GM19035 (cell line): ENCODE results near the gene HOMER2.
"Not testable (repeated sequence)": the region's sequence is repeated elsewhere in the genome, so short reads cannot be mapped to it uniquely, and the experiment has no call there.

Source experiments
- ATAC-seq: cut with Tn5 transposase; IDR thresholded peaks from one replicate; pipeline ENCODE4 v1.9.1; 2021; ENCODE audit not compliant: unreplicated experiment

Gene HOMER2

DNA sequence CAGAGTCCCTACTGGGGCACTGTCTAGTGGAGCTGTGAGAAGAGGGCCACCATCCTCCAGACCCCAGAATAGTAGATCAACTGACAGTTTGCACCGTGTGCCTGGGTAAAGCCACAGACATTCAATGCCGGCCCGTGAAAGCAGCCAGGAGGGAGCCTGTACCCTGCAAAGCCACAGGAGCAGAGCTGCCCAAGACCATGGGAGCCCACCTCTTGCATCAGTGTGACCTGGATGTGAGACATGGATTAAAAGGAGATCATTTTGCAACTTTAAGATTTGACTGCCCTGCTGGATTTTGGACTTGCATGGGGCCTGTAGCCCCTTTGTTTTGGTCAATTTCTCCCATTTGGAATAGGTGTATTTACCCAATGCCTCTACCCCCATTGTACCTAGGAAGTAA is 86.5 kb downstream of the HOMER2 start:
- ATAC-seq, result not testable (repeated sequence)

DNA sequence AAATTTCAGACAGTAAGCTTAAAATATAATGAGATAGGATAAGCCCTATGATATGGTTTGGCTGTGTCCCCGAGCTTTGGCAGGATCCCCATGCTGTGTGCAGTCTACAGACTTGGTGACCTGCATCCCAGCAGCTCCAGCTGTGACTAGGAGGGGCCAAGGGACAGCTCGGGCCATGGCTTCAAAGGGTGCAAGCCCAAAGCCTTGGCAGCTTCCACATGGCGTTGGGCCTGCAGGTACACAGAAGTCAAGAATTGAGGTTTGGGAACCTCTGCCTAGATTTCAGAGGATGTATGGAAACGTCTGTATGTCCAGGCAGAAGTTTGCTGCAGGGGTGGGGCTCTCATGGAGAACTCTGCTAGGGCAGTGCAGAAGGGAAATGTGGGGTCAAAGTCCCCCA is 86.9 kb downstream of the HOMER2 start:
- not testable (repeated sequence) for ATAC-seq

DNA sequence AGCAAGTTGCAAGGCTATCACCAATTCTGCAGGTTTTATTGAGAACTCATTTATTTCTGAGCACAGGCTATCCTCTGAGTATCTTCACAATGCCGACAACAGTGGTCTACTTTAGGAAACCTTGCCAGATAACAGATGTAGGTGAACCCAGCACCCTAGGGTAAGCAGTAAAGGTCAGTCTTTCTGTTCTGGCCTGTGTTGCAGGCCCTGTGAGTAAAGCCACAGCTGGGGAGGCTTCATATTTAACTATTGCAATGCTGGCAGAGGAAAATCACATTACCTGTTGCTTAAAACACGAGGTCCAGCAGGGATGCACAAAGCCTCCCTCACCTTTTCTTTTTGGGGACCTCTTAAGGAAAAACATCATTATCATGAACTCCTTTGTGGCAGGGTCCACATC is 87.6 kb downstream of the HOMER2 start:
- no peak for ATAC-seq

DNA sequence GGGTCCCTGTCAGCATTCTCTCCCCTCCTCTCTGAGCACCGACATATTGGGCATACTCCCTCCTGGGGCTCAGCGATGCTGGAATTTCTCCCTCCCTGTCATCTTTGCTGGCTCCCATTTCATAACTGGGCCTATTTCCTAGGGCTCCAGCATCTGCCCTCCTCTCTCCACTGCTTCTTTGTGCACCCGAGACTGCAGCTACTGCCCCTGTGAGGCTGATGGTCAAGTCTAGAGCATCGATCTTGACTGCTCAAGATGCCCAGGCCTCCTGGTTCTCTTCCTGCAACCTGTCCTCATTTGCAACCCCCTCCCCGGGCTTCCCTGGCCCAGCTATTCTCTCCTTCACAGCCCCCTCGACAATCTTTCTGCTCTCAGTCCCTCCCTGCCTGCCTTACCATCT is 89.6 kb downstream of the HOMER2 start:
- no peak for ATAC-seq

DNA sequence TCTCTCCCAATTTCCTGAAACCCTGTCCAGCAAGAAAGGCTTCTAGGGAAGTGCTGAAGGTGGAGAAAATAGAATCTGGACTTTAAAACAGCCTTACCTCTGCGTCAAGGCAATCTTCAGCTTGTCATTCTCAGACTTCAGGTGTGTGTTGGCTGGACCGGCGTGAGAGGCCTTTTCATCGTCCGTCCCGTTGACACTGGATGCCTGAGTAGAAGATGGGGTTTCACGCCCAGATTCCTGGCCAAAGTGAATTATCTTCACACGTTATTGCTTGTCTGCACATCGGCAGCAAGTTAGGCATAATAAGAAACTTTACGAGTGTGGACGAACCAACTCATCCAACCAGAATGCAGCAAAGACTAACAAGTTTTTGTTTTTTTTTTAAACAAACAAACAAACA is 93.6 kb downstream of the HOMER2 start:
- ATAC-seq, result no peak

DNA sequence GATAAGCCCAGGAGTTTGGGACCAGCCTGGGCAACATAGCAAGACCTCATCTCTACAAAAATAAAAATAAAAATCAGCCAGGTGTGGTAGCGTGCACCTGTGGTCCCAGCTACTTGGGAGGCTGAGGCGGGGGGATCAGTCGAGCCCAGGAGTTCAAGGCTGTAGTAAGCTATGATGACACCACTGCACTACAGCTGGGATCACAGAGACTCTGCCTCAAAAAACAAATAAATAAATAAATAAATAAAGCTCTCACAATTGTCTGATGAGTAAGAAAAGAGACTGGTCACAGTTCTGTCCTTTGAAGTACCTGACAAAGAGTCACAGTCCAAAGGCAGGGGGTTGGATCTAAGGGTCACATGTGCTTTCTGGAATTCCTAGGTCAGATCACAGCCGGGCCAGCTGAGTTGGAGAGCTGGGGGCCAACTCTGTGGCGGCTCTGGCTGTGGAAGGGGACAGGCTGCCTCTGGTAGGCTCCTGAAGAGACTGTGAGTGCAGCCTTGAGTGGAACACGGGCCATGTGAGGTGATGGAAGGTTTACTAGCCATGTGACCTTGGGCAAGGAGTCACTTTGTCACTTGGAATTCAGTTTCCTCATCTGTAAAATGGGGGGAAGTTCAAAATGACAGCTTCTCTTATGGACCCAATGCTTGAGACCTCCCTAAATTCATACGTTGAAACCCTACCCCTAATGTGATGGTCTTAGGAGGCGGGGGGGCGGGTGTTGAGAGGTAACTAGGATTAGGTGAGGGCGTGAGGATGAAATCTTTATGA is 95.9 kb downstream of the HOMER2 start:
- ATAC-seq, result no peak

DNA sequence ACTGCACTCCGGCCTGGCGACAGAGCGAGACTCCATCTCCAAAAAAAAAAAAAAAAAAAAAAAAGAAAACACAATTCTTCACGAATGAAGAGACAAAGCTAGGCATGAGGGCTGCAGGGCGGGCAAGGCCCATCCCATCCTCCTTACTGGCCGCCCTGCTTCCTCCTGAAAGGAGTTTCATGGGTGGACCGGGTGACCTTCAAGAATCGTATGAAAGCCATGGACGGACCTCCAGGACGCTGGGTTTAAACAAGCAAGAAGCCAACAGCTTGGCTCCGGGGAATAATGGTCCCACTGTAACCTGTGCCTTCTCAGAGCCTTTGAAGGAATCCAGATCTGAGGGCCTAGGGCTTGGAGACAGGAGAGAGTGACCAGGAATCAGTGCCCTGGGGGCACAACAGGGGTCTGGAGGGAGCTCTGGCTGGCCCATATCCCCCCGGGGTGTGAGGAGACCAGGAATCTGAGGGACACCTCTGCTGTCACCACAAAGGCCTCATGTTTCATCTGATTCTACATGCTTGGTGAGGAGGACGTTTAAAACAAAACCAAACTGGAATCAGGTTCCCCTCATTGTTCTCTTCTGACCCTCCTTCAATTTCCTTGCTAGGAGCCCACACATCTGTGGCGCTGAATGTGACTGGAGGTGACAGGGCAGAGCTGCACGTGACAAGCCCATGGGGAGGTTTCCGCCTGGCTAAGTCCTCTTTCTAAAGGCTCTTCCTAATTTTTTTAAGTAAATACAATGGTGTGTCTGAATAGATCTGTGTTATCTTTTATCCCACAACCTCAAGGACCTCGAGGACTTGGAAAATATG is 97.0 kb downstream of the HOMER2 start:
- no peak for ATAC-seq

DNA sequence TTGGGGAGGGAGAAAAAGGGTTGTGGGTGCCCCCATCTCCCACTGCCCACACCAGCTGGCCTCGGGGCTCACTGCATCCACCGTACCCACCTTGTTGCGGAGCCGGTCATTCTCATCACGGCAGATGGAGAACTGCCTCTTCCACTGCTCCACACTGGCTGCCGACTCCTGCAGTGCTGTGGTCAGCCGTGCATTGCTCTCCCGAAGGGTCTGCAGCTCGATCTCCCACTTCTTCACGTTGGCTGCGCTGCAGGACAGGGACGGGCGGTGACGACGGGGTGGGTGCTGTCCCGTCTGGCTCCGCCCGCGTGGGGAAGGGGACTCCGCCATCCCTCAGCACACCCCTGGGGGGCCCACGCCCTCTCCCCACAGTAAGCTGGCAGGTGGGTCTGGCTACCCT is 98.0 kb downstream of the HOMER2 start:
- ATAC-seq, result no peak

DNA sequence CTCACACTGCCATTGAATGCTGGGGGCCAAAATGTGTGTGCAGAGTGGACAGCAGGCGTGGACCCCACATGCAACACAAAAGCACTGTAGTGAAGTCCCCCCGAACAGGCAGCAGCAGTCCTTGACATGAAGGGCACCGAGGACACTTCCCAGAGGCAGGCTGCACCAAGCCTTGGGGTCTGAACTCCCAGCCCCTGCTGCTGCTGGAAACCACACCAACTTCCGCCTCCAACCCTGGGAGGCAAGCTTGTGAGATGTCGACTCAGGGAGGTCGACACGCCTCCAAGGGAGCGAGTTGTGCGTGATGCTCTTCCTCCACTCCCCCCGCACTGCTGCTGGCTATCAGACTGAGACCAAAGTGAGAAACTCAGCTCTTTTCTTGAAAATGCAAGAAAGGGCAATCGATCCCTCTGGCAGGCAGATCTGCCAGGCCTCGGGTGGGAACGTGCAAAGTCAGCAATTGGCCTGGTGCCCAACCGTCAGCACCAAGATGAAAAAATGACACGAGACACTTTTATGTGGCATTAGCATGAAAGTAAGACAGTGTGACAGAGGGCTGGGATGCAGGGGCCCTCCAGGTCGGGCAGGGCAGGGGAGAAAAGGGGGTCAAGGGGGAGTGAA is 99.5 kb downstream of the HOMER2 start:
- no peak for ATAC-seq

DNA sequence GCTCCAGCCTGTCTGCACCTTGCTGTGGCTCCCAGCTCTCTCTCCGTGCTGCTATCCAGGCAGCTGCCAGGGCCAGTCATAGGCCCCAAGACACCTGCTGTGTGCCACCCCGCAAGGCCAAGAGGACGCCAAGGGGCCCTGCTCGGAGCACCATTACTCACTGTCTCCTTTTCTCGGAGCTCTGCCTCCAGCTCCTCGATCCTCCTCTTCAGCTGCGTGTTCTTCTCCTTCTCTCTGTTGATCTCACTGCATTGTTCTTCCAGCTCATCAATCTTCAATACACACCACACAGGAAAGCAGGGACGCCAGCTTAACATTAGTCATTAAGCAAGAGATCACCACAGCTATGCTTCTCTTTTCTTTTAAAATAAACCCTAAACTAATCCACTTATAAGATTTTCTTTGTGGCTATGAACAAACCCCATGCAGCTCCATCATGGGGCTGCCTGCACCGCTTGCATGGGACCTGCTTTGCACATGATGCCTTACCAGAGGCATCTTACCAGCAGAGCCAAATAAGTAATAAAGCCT is 100.5 kb downstream of the HOMER2 start:
- no peak for ATAC-seq

DNA sequence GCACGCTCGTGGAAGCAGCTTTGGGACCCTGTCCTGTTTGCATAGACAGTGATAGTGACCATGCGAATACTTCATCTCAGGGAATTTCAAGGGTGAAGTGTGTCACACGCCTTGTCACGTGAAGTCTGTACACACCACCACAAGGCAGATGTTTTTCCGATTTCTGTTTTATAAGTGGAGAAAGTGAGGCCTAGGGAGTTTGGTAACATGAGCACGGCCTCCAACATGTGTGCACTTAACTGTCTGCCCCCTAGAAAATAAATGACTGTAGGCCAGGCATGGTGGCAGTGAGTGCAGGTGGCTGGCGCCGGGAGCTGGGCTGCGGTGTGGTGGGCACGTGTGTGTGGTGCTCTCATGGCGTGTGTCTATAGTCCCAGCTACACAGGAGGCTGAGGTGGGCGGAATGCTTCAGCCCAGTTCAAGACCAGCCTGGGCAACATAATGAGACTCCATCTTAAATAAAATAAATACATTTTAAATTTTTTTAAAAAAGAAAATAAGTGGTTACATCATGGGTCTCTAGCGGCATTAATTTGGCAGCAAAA is 101.1 kb downstream of the HOMER2 start:
- no peak for ATAC-seq

DNA sequence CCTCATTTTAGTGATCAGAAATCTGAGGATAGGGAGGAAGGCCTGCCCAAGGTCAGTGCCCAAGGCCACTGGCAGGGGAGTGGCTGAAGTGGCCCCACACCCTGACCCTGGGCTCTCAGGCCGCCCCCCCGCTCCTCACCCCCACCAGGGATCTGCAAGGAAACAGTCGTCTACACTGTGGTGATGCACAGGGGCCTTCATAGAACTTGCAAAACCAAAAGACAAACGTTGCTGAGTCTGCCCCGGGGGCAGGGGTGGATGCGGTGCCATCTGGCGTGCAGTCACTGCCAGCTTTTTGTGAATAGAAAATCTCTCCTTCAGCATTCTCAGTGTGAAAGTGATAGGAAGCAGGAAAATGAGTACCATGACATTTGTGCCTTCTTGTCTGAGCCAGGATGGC is 101.8 kb downstream of the HOMER2 start:
- ATAC-seq, result no peak

DNA sequence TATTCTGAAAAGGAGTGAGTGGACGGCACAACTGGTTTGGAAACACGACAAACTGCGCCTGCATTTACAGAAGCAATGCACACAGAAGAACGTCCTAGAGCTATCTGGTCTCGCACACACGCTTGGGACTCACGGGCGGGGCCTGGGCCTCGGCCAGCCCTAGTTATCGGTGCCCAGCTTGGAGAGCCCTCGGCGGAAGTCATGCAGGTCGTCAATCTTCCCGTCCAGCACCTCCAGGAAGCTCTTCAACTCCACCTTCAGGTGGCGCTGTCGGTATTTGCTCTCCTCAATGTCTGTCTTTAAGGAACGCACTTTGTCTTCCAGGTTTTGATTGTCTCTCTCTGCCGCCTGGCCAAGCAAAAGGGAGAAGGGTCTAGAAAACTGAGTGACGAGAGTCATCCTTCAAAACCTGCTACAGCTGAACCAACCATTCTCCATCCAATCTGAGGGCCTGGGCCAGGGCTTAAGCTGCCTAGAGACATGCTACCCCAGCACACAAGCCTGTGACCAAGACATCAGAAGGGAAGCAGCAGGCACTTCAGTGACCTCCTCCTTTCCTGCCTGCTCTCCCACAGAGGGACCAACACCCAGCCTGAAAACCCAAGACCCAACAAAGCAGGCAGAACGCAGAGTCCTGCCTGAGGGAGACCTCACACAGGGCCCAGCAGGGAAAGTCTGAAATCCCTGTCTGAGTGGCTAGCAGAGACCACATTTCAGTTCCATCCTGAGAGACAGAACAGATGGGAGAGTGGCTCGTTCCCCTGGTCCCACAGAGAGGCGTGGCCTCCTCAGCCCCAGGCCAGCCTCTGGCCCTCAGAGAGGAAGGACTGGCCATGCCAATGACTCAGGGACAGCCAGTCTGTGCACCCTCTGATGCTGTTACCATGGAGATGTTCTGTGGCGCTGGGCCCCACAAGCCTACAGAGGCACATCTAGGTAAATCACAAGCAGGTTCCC is 102.7 kb downstream of the HOMER2 start:
- ATAC-seq, result no peak

DNA sequence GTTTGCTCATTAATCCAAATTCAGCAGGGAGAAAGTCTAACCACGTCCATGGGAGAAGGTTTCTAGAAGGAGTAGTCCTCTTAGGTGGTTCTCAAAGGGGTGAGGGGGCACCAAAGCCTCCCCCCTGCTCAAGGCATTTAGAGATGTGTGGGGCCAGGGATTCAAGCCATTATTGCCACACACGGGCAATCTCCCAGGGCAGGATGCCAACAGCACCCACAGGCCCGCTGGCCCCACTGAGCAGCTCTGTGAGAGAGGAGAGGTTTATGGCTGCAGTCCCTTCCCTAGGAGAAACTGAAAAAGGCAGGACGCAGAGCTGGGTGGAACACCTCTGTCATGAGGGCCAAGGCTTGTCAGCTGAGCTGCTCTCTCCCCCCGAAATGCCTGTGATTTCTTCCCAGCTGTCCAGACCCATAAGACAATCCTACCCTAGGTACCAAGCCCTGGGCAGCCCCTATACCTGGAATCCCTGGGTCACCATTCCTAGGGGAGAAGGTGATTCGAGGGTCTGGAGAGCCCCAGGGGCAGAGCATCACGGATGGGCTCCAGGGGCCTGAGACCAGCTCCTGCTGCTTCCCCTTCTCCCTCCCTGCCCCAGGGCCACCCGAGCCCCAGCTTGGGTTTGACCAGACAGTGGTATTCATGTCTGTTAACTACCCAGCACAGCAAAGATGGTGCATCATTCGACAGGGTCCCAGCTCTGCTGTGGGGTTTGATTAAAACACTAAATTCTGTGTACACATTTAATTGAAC is 104.1 kb downstream of the HOMER2 start:
- ATAC-seq, result no peak

DNA sequence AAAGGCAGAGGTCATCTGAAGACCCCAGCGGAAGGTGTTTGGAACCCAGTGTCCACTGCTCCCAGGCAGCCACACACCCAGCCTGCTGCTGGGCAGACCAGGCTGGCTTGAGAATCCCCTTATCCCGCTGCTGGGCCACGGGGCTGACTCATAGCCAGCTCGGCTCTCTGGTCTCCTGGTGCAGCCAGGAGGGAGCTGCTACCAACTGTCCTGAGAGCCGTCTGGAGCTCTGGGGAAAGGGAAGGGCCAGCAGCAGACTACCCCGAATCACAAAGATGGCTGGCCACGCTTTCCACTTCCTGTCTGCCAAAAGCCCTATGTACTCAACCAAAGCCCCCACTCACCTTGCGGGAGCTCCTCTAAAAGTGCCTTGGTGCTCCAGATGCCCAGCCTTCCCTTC is 104.8 kb downstream of the HOMER2 start:
- ATAC-seq, result no peak

DNA sequence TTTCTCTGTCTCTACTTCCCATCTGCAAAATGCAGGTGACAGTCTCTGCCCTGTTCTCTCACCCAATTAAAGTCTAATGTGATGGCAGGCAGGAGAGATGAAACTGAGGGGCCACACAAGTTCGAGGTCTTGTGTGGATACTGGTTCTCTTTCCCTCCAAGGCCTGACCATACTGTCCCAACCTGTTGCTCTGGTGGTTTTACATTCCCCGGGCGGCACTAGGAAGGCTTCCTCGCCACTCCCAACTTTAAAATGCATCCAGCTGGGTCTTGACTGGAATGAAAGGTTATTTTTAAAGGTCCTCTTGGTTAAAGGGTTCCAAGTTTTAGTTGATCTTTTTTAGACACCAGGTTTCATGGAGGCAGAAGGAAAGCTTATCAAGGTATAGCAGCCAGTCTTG is 105.9 kb downstream of the HOMER2 start:
- no peak for ATAC-seq

DNA sequence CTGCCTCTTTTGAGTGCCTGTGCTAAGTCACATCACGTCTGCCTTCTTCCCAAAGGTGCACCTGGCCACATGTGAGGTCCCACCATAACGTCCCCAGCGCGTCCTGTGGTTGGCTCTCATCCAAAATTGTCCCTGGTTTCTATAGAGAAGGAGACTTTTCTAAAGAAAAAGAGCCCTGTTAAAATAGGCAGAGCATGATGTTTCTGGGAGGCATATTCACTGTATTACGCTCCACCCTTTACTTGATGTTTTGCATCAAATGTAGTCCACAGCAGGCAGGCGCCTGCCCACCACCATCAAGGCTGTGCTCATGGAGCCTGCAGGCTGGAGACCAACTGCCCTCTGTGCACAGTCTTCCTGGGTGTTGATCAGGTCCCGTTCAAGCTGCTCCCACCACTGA is 106.8 kb downstream of the HOMER2 start:
- ATAC-seq, result no peak

DNA sequence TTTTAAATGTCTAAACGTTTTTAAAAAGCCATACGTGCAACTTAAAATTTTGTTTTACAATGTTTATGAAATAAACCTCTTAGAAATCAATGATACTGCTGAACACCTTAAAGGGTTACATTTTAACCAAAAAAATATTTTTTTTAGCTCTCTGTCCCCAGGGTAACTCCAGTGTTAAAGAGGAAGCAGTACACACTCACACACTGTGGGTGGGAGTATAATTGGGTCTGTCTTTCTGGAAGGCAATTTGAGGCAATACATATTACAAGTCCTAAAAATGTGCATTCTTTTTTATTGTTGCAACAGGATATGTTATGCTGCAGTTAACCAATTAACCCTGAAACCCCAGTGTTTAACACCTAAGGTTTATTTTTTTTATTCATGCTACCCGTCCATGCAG is 109.0 kb downstream of the HOMER2 start:
- no peak for ATAC-seq

DNA sequence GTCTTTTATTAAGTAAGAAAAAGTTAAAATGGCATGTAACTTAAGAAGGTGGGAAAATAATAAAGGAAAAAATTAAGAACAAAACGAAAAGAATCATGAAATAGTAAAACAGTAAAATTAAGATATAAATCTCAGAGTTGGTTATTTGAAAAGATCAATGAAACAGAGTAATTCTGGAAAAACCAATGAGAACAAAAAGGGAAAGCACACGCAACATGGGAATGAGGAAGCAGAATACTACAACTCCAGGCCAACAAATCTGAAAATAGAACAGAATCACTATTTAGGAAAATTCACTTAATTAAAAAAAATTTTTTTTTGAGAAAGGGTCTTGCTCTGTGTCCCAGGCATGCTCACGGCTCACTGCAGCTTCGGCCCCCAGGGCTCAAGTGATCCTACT is 112.4 kb downstream of the HOMER2 start:
- ATAC-seq, result no peak

DNA sequence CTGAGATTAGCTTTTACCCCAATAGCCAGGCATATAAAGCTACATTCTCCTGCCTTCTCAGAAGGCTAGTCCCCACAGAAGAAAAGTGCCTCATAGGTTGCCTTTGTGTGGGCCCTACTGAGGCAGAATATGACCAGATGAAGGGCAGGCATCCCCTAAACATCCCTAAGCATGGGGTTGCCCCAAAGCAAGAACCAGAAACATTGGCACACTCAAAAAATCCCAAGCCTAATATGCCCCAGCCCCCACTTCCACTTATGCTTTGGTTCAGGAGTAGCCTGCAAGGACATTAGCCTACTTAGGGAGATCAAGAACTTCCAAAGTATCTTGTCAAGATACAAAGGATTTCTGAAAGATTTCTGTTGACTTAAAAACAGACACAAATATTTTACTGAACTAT is 113.4 kb downstream of the HOMER2 start:
- ATAC-seq, result no peak
